PC-9 (cell line): ENCODE measurements around the gene ABCG4. TPM values are rescaled to one million over a fixed set of nuclear protein-coding genes. Genes with fewer than 3 reads are reported as not detected.
"Not testable (repeated sequence)": the region's sequence is repeated elsewhere in the genome, so short reads cannot be mapped to it uniquely, and the experiment has no call there.

Experiments
- BruUV-seq: library from RNA; stranded (reverse); fragments of 400-500 nt; replicated peaks from 2 replicates; lab custom pipeline; 2021; lab: Mats Ljungman, UMichigan
- CTCF ChIA-PET: fragments of 300-600 bp; sonication (Branson Sonifier 250); formaldehyde crosslinking; loops from one replicate; lab custom pipeline; 2022; ENCODE audit warnings: antibody characterized with exemption; lab: Charles Lee
- POLR2A ChIA-PET: fragments of 300-600 bp; sonication (Branson Sonifier 250); formaldehyde crosslinking; loops from one replicate; lab custom pipeline; 2022; ENCODE audit warnings: antibody characterized with exemption; ENCODE audit not compliant: unreplicated experiment; lab: Charles Lee
- DNase-seq, 2 experiments: peaks; one replicate each; pipeline versions ENCODE4 v3.0.0 to v3.0.0-alpha.2; 2015 to 2022; ENCODE audit warnings: mixed read lengths in 1 of 2
- H2AFZ ChIP-seq: fragments of 200-600 bp; sonication (generic); 2 replicates; pipeline ENCODE4 v1.8.1; 2017; ENCODE audit warnings: antibody characterized with exemption
- H3F3A ChIP-seq: fragments of 200-600 bp; sonication (generic); 2 replicates; pipeline ENCODE4 v1.8.1; 2017; ENCODE audit warnings: antibody characterized with exemption, mild to moderate bottlenecking, low read depth; ENCODE audit not compliant: insufficient read depth
- H3K27ac ChIP-seq: fragments of 200-600 bp; sonication (generic); 2 replicates; pipeline ENCODE4 v1.6.1; 2016; ENCODE audit warnings: mixed run types
- H3K27me3 ChIP-seq: fragments of 200-600 bp; sonication (generic); 2 replicates; pipeline ENCODE4 v1.6.1; 2016; ENCODE audit warnings: low read depth, mixed run types; ENCODE audit not compliant: insufficient read depth
- H3K36me3 ChIP-seq: fragments of 200-600 bp; sonication (generic); 2 replicates; pipeline ENCODE4 v1.6.1; 2016; ENCODE audit warnings: low read depth, mixed run types
- H3K4me1 ChIP-seq: fragments of 200-600 bp; sonication (generic); replicated peaks from 2 replicates; pipeline ENCODE4 v1.6.1; 2016; ENCODE audit warnings: mixed run types; ENCODE audit not compliant: insufficient read depth
- H3K4me2 ChIP-seq: fragments of 200-600 bp; sonication (generic); 2 replicates; pipeline ENCODE4 v1.6.1; 2017; ENCODE audit warnings: mixed run types
- H3K4me3 ChIP-seq: fragments of 200-600 bp; sonication (generic); 2 replicates; pipeline ENCODE4 v1.6.1; 2016; ENCODE audit warnings: mixed run types
- H3K79me2 ChIP-seq: fragments of 200-600 bp; sonication (generic); 2 replicates; pipeline ENCODE4 v1.6.1; 2017; ENCODE audit warnings: low read depth, mixed run types
- H3K9me2 ChIP-seq: fragments of 200-600 bp; sonication (generic); 2 replicates; pipeline ENCODE4 v1.8.1; 2017; ENCODE audit warnings: mild to moderate bottlenecking; ENCODE audit not compliant: insufficient read depth
- H3K9me3 ChIP-seq: fragments of 200-600 bp; sonication (generic); 2 replicates; pipeline ENCODE4 v1.8.1; 2016; ENCODE audit warnings: low read depth; ENCODE audit not compliant: insufficient read depth
- H4K20me1 ChIP-seq: fragments of 200-600 bp; sonication (generic); 2 replicates; pipeline ENCODE4 v1.8.1; 2017; ENCODE audit not compliant: insufficient read depth
- CTCF ChIP-seq: fragments of 200-600 bp; sonication (generic); conservative IDR thresholded peaks from 2 replicates; pipeline ENCODE4 v1.6.1; 2017; ENCODE audit warnings: mixed run types, antibody characterized with exemption, mild to moderate bottlenecking, moderate library complexity
- EZH2 ChIP-seq: fragments of 200-600 bp; sonication (generic); IDR thresholded peaks from 2 replicates; pipeline ENCODE4 v1.8.0; 2017; ENCODE audit warnings: antibody characterized with exemption, low read depth
- intact Hi-C: fragments of 100-400 bp; cut with micrococcal nuclease; formaldehyde crosslinking; loops from one replicate; pipeline ENCODE4 v1.10.0; 2022; ENCODE audit not compliant: unreplicated experiment
- total RNA-seq: library from RNA; stranded (reverse); gene quantifications from 2 replicates; pipeline ENCODE4 v1.2.3, GENCODE V29; 2021

The ABCG4 gene
- total RNA-seq, 1 experiment from 2014 or later, result 0.11 TPM

DNA sequence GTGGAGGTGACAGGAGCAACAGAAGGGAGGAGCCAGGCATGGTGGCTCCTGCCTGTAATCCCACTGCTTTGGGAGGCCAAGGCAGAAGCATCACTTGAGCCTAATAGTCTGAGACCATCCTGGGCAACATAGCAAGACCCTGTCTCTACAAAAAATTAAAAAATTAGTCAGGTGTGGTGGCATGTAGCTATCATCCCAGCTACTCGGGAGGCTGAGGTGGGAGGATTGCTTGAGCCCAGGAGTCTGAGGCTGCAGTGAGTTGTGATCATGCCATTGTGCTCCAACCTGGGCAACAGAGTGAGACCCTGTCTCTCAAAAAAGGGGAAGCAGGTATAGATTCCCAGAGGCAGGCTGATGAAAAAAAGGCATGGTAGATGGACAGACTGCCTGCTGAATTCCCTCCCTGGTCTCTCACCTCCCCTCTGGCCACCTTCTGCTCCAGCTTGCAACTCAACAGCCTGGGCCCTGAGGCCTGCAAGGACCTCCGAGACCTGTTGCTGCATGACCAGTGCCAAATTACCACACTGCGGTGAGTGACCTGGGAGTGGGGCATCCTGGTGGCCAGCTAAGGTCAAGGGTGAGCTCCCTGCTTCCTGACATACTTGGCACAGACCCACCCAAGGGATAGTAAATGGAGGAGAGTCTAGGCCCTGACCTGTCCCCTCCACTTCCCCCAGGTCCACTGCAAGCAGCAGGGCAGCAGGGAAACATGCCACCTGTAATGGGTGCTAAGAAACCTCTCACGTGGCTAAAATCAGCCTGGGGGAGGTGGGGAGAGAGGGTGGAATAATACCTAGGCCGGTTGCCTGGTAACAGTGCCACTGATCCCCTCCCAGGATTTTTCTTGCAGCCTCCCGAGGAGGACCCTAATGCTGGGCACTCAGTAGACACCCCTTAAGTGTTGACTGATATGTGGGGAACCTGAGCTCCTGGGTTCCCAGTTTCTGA lies 32.2 kb downstream of the ABCG4 start:
- no peaks in the 10 kb centered on the region for H3K9me2 ChIP-seq
- H3K79me2 ChIP-seq, result no peaks in the 10 kb centered on the region
- peaks cover 2% of the 10 kb centered on the region for H3F3A ChIP-seq
- H3K4me1 ChIP-seq, result peaks cover 6% of the 10 kb centered on the region
- CTCF ChIA-PET, result no interaction called here
- no peaks in the 10 kb centered on the region for H4K20me1 ChIP-seq
- POLR2A ChIA-PET, result interaction anchor here (0.7 kb wide), 1 partner anchor 12 kb away, joined by 10 read pairs; no protein-coding TSS in a partner anchor
- BruUV-seq, result no TSS peak
- intact Hi-C loops, result no loop called here
- no peaks in the 10 kb centered on the region for H3K9me3 ChIP-seq
- no peak overlapping the region for H3K27ac ChIP-seq
- H2AFZ ChIP-seq, result no peak overlapping the region
- no peaks in the 10 kb centered on the region for H3K27me3 ChIP-seq
- no peak overlapping the region for H3K4me3 ChIP-seq
- H3K36me3 ChIP-seq, result no peaks in the 10 kb centered on the region
- DNase-seq, result no peak
- H3K4me2 ChIP-seq, result no peak overlapping the region
- TF ChIP-seq CTCF, result no peak
- no peak for TF ChIP-seq EZH2

- Histone ChIP-seq H3K36me3 (no peaks in the 10 kb centered on the region), H3K4me2 (no peak overlapping the region), H3K79me2 (no peaks in the 10 kb centered on the region), H3K4me1 (peaks cover 6% of the 10 kb centered on the region), H2AFZ (no peak overlapping the region), H3F3A (no peaks in the 10 kb centered on the region; the same call in 1 of the 2 replicates), H3K27me3 (no peaks in the 10 kb centered on the region), H3K27ac (no peak overlapping the region), H3K9me2 (no peaks in the 10 kb centered on the region), H4K20me1 (no peaks in the 10 kb centered on the region), H3K4me3 (no peak overlapping the region), H3K9me3 (no peaks in the 10 kb centered on the region)
- DNase-seq, result no peak
- POLR2A ChIA-PET, result interaction anchor here (0.5 kb wide), 1 partner anchor 183 kb away, joined by 3 read pairs; no protein-coding TSS in a partner anchor
- CTCF ChIA-PET, result no interaction called here
- BruUV-seq, result no TSS peak
- intact Hi-C loops, result no loop called here
- TF ChIP-seq EZH2 (no peak), CTCF (no peak)
Observed at GRCh38 chr11:119181677-119182412, 33.0 kb downstream of the ABCG4 start.

DNA sequence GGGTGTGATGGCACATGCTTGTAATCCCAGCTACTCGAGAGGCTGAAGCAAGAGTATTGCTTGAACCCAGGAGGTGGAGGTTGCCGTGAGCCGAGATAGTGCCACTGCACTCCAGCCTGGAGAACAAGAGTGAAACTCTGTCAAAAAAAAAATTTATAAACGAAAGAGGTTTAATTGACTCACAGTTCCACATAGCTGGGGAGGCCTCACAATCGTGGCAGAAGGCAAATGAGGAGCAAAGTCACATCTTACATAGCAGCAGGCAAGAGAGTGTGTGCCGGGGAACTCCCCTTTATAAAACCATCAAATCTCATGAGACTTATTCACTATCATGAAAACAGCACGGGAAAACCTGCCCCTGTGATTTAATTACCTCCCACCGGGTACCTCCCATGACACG lies 35.5 kb downstream of the ABCG4 start:
- H3K4me3 ChIP-seq, POLR2A ChIA-PET, H3K27ac ChIP-seq, H3K4me2 ChIP-seq, H4K20me1 ChIP-seq, H3K9me3 ChIP-seq, DNase-seq, BruUV-seq, H3K9me2 ChIP-seq, H3K79me2 ChIP-seq, intact Hi-C loops, H3F3A ChIP-seq, H3K27me3 ChIP-seq, H2AFZ ChIP-seq, H3K36me3 ChIP-seq: not testable (repeated sequence)
- CTCF ChIA-PET, result interaction anchor here (0.6 kb wide), 1 partner anchor 123 kb away, joined by 7 read pairs; no protein-coding TSS in a partner anchor
- peaks cover 13% of the 10 kb centered on the region for H3K4me1 ChIP-seq
